ENCODE results near the gene LRRC32.

DNA sequence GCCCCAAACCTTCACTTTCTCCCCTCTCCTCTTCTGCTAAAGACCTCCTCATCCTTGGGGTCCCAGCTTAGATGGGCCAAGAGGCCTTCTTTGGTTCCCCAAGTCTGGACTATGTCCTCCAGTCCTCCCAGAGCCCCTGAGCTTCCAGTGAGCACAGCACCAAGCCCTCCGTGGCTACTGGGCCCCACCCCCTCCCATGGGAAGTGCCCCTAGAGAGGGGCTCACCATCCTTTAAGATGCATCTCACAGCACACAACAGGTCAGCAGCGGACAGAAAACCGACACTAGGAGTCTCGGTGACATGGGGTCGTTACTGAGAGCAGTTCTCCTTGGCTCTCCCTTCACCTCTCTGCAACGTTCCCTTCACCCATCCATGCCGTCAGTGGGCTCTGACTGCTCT, 2.7 kb downstream of the LRRC32 start:
- TF ChIP-seq POLR2A (IDR thresholded peaks at IDR 0.05; ENCODE audit: low read length) (no peak), GATA1 (IDR thresholded peaks at IDR 0.05; ENCODE audit: low read depth, low read length) (no peak)

All from erythroblast (primary cell).